ENCODE data around the gene PTPRN2. TPM values are rescaled to one million over a fixed set of nuclear protein-coding genes. Genes with fewer than 3 reads are reported as not detected.

Gene PTPRN2
- total RNA-seq, 1 experiment from 2014 or later, result not detected

GRCh38 chr7:157526913-157527634 lies 1060.5 kb downstream of the PTPRN2 start:
- Histone ChIP-seq H3K36me3 (ENCODE audit: low read depth) (no peaks in the 10 kb centered on the region), H3F3A (ENCODE audit: insufficient read depth, low read depth) (no peaks in the 10 kb centered on the region), H3K27ac (no peak overlapping the region), H4K20me1 (ENCODE audit: insufficient read depth) (no peaks in the 10 kb centered on the region), H3K4me2 (no peak overlapping the region), H3K27me3 (ENCODE audit: insufficient read depth, low read depth) (peaks cover 100% of the 10 kb centered on the region), H3K9me3 (ENCODE audit: insufficient read depth, low read depth) (no peaks in the 10 kb centered on the region), H3K4me1 (replicated peaks; ENCODE audit: insufficient read depth) (no peaks in the 10 kb centered on the region), H2AFZ (no peak overlapping the region), H3K4me3 (no peak overlapping the region), H3K9me2 (ENCODE audit: insufficient read depth) (no peaks in the 10 kb centered on the region), H3K79me2 (ENCODE audit: low read depth) (no peaks in the 10 kb centered on the region)
- DNase-seq, result no peak
- no peak for TF ChIP-seq CTCF (conservative IDR thresholded peaks at IDR 0.05)
- TF ChIP-seq EZH2 (IDR thresholded peaks at IDR 0.05; ENCODE audit: low read depth), result no peak
- BruUV-seq (replicated peaks), result no TSS peak
- ChIA-PET POLR2A (ENCODE audit: unreplicated experiment) (no interaction called here), CTCF (no interaction called here)
- intact Hi-C loops (cut with micrococcal nuclease; ENCODE audit: unreplicated experiment), result no loop called here

GRCh38 chr7:157526005-157526912 lies 1061.4 kb downstream of the PTPRN2 start:
- peaks cover 100% of the 10 kb centered on the region for H3K27me3 ChIP-seq (ENCODE audit: insufficient read depth, low read depth)
- no TSS peak for BruUV-seq (replicated peaks)
- no peaks in the 10 kb centered on the region for H3K79me2 ChIP-seq (ENCODE audit: low read depth)
- no peak overlapping the region for H3K4me2 ChIP-seq
- no peaks in the 10 kb centered on the region for H4K20me1 ChIP-seq (ENCODE audit: insufficient read depth)
- CTCF ChIA-PET, result no interaction called here
- intact Hi-C loops (cut with micrococcal nuclease; ENCODE audit: unreplicated experiment), result no loop called here
- DNase-seq, result no peak
- TF ChIP-seq EZH2 (IDR thresholded peaks at IDR 0.05; ENCODE audit: low read depth) (no peak; the same call in 1 of the 2 replicates), CTCF (conservative IDR thresholded peaks at IDR 0.05) (no peak)
- H3K27ac ChIP-seq, result no peak overlapping the region
- H2AFZ ChIP-seq, result no peak overlapping the region
- H3K4me1 ChIP-seq (replicated peaks; ENCODE audit: insufficient read depth), result no peaks in the 10 kb centered on the region
- POLR2A ChIA-PET (ENCODE audit: unreplicated experiment), result no interaction called here
- H3K36me3 ChIP-seq (ENCODE audit: low read depth), result no peaks in the 10 kb centered on the region
- no peaks in the 10 kb centered on the region for H3F3A ChIP-seq (ENCODE audit: insufficient read depth, low read depth)
- no peaks in the 10 kb centered on the region for H3K9me2 ChIP-seq (ENCODE audit: insufficient read depth)
- no peak overlapping the region for H3K4me3 ChIP-seq
- H3K9me3 ChIP-seq (ENCODE audit: insufficient read depth, low read depth), result no peaks in the 10 kb centered on the region

GRCh38 chr7:157525491-157525915 lies 1062.1 kb downstream of the PTPRN2 start:
- Histone ChIP-seq H3F3A (ENCODE audit: insufficient read depth, low read depth) (no peaks in the 10 kb centered on the region), H3K27me3 (ENCODE audit: insufficient read depth, low read depth) (peaks cover 100% of the 10 kb centered on the region), H3K9me2 (ENCODE audit: insufficient read depth) (no peaks in the 10 kb centered on the region), H3K9me3 (ENCODE audit: insufficient read depth, low read depth) (no peaks in the 10 kb centered on the region), H3K4me1 (replicated peaks; ENCODE audit: insufficient read depth) (no peaks in the 10 kb centered on the region), H3K27ac (no peak overlapping the region), H3K79me2 (ENCODE audit: low read depth) (no peaks in the 10 kb centered on the region), H3K4me3 (no peak overlapping the region), H3K36me3 (ENCODE audit: low read depth) (no peaks in the 10 kb centered on the region), H2AFZ (no peak overlapping the region), H3K4me2 (no peak overlapping the region), H4K20me1 (ENCODE audit: insufficient read depth) (no peaks in the 10 kb centered on the region)
- POLR2A ChIA-PET (ENCODE audit: unreplicated experiment), result no interaction called here
- intact Hi-C loops (cut with micrococcal nuclease; ENCODE audit: unreplicated experiment), result no loop called here
- TF ChIP-seq CTCF (conservative IDR thresholded peaks at IDR 0.05) (no peak), EZH2 (IDR thresholded peaks at IDR 0.05; ENCODE audit: low read depth) (no peak)
- no TSS peak for BruUV-seq (replicated peaks)
- CTCF ChIA-PET, result no interaction called here
- no peak for DNase-seq

Data from PC-9 (cell line).